ENCODE measurements around the gene SP140. TPM values are rescaled to one million over a fixed set of nuclear protein-coding genes. Genes with fewer than 3 reads are reported as not detected.

SP140 gene
- total and polyA plus RNA-seq, 2 of the 13 experiments (the other 11 are each of a cell fraction or from before 2014, with no cell fraction given) = 0.57 to 0.80 TPM

GRCh38 chr2:230282936-230283335, 57.4 kb downstream of the SP140 start:
- DNase-seq (ENCODE audit: low spot score) = no peak
- intact Hi-C loops (cut with micrococcal nuclease; ENCODE audit: unreplicated experiment) = no loop called here
- Histone ChIP-seq H3K79me2 (ENCODE audit: insufficient read depth, low read length) (no peaks in the 10 kb centered on the region), H2AFZ (ENCODE audit: low read length) (no peak overlapping the region), H3K9me3 (ENCODE audit: low read length) (no peaks in the 10 kb centered on the region), H3K27ac (ENCODE audit: extremely low read length, insufficient read depth, low read length) (no peak overlapping the region), H3K36me3 (replicated peaks in 1 of 2; ENCODE audit: control insufficient read depth in 1 of 2, insufficient read depth in 2 of 2, low read length in 2 of 2) (no peaks in the 10 kb centered on the region), H3K4me2 (ENCODE audit: low read depth, low read length) (no peak overlapping the region), H3K9ac (ENCODE audit: insufficient read depth, low read depth, low read length) (no peak overlapping the region), H4K20me1 (ENCODE audit: insufficient read depth, low read length) (no peaks in the 10 kb centered on the region), H3K4me3 (replicated peaks in 1 of 3; ENCODE audit: insufficient read depth in 1 of 3, low read depth in 2 of 3, low read length in 3 of 3) (no peak overlapping the region), H3K4me1 (ENCODE audit: insufficient read depth, low read length) (no peaks in the 10 kb centered on the region), H3K27me3 (ENCODE audit: control insufficient read depth in 1 of 2, insufficient read depth in 2 of 2, low read length in 2 of 2) (0 out of 5 replicates have a peak, but pooled peaks cover 0 to 5% of the 10 kb centered on the region in 2 experiments)
- WGBS (ENCODE audit: low lambda C conversion rate) = 15% methylated on average over 2 of the region's 2 CpGs
- in situ Hi-C loops (cut with HindIII; ENCODE audit: extremely low pct_ligation_motif_present, low pct_unique_long_range_greater_than_20kb) = no loop called here
- BruUV-seq (replicated peaks) = no TSS peak
- ChIA-PET POLR2A (no interaction called here), CTCF (ENCODE audit: low intra/inter-chr PET ratio, low total read pairs) (no interaction called here)
- no peak for FAIRE-seq
- TF ChIP-seq SRSF9 (IDR thresholded peaks at IDR 0.05; ENCODE audit: borderline replicate concordance, insufficient read depth, low read depth, low read length, poor library complexity, severe bottlenecking) (no peak), CREB3 (CRISPR knock-in tag; IDR thresholded peaks at IDR 0.05) (no peak), ZNF549 (CRISPR knock-in tag; IDR thresholded peaks at IDR 0.05) (no peak), KDM4B (CRISPR knock-in tag; IDR thresholded peaks at IDR 0.05) (no peak), MAFF (IDR thresholded peaks at IDR 0.05; ENCODE audit: low read depth, low read length) (peak; percentile 89), PRDM4 (CRISPR knock-in tag; IDR thresholded peaks at IDR 0.05; ENCODE audit: borderline replicate concordance) (no peak), ZNF441 (CRISPR knock-in tag; IDR thresholded peaks at IDR 0.05; ENCODE audit: borderline replicate concordance) (no peak), SETDB1 (CRISPR knock-in tag; IDR thresholded peaks at IDR 0.05; ENCODE audit: borderline replicate concordance) (no peak), ZNF564 (CRISPR knock-in tag; IDR thresholded peaks at IDR 0.05) (no peak), ZNF12 (CRISPR knock-in tag; IDR thresholded peaks at IDR 0.05) (no peak), GMEB1 (CRISPR knock-in tag; IDR thresholded peaks at IDR 0.05; ENCODE audit: borderline replicate concordance) (no peak), GPN1 (CRISPR knock-in tag; IDR thresholded peaks at IDR 0.05; ENCODE audit: borderline replicate concordance) (no peak), MAFG (CRISPR knock-in tag; IDR thresholded peaks at IDR 0.05) (0 out of 2 replicates have a peak, but pooled peaks have one; percentile 44), ATF2 (CRISPR knock-in tag; IDR thresholded peaks at IDR 0.05) (no peak), HMG20B (CRISPR knock-in tag; conservative IDR thresholded peaks at IDR 0.05) (no peak), TFE3 (CRISPR knock-in tag; IDR thresholded peaks at IDR 0.05) (no peak), PAF1 (CRISPR knock-in tag; IDR thresholded peaks at IDR 0.05) (no peak), MAFK (conservative IDR thresholded peaks at IDR 0.05 in 1 of 2, IDR thresholded peaks at IDR 0.05 in 1 of 2; ENCODE audit: low read length in 2 of 2) (peak; percentile 95 to 96)
- no peak for ATAC-seq
